GM06990 (cell line): Measurements from ENCODE around the gene TFE3.
A peak's percentile ranks its signal among the peaks of the same experiment; 100 is the strongest.

Source experiments
- DNase-seq: peaks from one replicate; pipeline ENCODE4 v3.0.0-alpha.2; 2011; ENCODE audit not compliant: insufficient read length; ENCODE audit errors: extremely low read depth
- H3K27me3 ChIP-seq: replicated peaks from 2 replicates; pipeline ENCODE4 v1.6.0; 2011; ENCODE audit warnings: low read length; ENCODE audit not compliant: control insufficient read depth, insufficient read depth
- H3K36me3 ChIP-seq: 2 replicates; pipeline ENCODE4 v1.5.1; 2011; ENCODE audit warnings: low read length; ENCODE audit not compliant: control insufficient read depth, insufficient read depth
- H3K4me3 ChIP-seq: replicated peaks from 2 replicates; pipeline ENCODE4 v1.5.1; 2011; ENCODE audit warnings: low read depth, mild to moderate bottlenecking, control low read depth, low read length
- TF ChIP-seq, protein P1 (sequence below): IDR thresholded peaks from 2 replicates; pipeline ENCODE4 v1.5.1; 2011; ENCODE audit warnings: low read length, control low read depth, mild to moderate bottlenecking, inconsistent platforms; ENCODE audit not compliant: insufficient read depth, poor library complexity, severe bottlenecking

TFE3 gene

DNA sequence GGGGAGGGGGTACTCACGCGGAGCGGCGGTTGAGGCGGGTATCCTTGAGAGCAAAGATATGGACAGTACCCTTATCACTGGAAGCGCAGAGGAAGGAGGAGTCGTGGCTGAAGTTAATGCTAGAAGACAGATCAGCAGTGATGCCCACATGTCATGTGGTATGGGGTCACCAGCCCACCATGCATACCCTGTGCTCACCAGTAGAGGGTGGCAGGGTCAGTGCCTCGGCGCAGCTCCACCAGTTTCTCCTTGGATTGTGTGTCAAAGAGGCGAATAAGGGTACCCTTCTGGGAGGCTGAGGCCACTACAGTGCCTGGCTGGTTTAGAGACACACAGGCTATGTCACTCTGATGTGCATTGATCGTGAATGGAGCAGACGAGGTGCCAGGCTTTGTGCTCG, 32.2 kb upstream of the TFE3 start:
- DNase-seq = no peak
- H3K27me3 ChIP-seq = no peaks in the 10 kb centered on the region
- H3K4me3 ChIP-seq = no peak overlapping the region
- peaks cover 2% of the 10 kb centered on the region; the same call in 1 of the 2 replicates for H3K36me3 ChIP-seq
- TF ChIP-seq, protein P1, sequence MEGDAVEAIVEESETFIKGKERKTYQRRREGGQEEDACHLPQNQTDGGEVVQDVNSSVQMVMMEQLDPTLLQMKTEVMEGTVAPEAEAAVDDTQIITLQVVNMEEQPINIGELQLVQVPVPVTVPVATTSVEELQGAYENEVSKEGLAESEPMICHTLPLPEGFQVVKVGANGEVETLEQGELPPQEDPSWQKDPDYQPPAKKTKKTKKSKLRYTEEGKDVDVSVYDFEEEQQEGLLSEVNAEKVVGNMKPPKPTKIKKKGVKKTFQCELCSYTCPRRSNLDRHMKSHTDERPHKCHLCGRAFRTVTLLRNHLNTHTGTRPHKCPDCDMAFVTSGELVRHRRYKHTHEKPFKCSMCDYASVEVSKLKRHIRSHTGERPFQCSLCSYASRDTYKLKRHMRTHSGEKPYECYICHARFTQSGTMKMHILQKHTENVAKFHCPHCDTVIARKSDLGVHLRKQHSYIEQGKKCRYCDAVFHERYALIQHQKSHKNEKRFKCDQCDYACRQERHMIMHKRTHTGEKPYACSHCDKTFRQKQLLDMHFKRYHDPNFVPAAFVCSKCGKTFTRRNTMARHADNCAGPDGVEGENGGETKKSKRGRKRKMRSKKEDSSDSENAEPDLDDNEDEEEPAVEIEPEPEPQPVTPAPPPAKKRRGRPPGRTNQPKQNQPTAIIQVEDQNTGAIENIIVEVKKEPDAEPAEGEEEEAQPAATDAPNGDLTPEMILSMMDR = no peak

GRCh38 chrX:49073601-49074575, 30.7 kb upstream of the TFE3 start, which contains the start of gene PRAF2:
TSS of gene PRAF2 (minus strand) at chrX:49074002. CDS start at chrX:49073987, 15 bp downstream.
- peak within 1 kb of the TSS; percentile 67 for H3K4me3 ChIP-seq
- TF ChIP-seq, protein P1 = no peak
- peak; percentile 88 for DNase-seq
- H3K27me3 ChIP-seq = no peaks in the 10 kb centered on the region
- H3K36me3 ChIP-seq = peaks cover 2% of the 10 kb centered on the region; the same call in 1 of the 2 replicates

DNA sequence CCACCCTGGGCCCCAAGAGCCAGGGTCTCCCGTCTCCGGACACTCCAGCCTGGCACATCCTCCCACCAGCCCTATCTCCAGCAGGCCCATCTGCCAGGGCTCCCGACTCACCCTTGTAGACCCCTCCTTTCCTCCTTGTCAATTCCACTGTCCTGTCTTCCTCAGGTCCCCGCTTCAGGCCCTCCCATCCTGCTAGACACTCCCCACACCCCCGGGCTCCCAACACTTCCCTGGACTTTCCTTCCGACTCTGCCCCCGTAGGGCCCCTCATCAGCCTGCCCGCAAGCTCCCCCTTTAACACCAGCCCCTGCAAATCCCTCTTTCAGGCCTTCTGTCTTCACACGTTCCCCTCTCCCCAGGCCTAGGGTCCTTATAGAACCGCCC, 29.5 kb upstream of the TFE3 start:
- H3K4me3 ChIP-seq = no peak overlapping the region
- DNase-seq = no peak
- TF ChIP-seq, protein P1 = no peak
- no peaks in the 10 kb centered on the region for H3K27me3 ChIP-seq
- peaks cover 2% of the 10 kb centered on the region; the same call in 1 of the 2 replicates for H3K36me3 ChIP-seq

DNA sequence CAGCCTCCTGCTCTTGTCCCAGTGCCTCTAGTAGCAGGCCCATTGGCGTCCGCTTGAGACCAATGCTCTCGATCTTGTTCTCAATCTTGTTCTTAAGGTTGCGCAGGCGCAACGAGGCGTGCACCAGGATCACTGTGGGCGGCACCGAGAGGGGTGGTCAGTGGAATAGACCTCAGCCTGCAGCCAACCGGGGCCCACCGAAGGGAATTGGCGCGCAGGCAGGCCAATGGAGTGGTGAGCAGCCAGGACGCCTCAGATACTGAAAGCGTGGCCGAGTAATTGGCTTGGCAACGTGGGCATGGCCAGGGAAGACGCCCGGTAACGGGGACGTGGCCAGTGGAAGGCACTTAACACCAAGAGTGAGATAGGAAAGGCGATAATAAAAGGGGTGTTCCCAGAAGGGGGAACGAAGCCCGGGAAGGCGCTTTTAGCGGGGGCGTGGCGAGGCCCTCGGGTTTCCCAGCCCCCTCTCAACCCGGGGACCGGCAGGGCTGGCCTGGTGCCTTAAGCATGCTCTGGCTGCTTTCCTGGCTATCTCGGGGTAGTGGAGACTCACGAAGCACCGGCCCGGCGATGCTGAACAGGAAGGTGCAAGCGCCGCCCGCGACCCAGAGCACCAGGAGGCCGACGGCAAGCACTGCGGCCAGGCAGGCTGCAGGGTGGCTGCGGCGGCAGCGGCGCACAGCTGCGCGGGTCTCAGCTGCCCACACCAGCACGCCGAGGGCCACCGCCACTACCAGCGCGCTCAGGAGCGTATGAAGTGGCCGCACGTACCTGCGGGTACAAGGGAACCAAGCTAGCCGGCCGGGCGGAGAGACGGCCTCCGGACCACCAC, 28.9 kb upstream of the TFE3 start:
- H3K4me3 ChIP-seq = no peak overlapping the region
- no peaks in the 10 kb centered on the region for H3K27me3 ChIP-seq
- peaks cover 2% of the 10 kb centered on the region; the same call in 1 of the 2 replicates for H3K36me3 ChIP-seq
- TF ChIP-seq, protein P1 = no peak
- no peak for DNase-seq

- Histone ChIP-seq H3K4me3 (no peak overlapping the region), H3K36me3 (peaks cover 2% of the 10 kb centered on the region; the same call in 1 of the 2 replicates), H3K27me3 (no peaks in the 10 kb centered on the region)
- DNase-seq = no peak
- TF ChIP-seq, protein P1 = no peak
These were observed 27.8 kb upstream of the TFE3 start for GRCh38 chrX:49070988-49071387.
